ENCODE data around the gene YAE1.

DNA sequence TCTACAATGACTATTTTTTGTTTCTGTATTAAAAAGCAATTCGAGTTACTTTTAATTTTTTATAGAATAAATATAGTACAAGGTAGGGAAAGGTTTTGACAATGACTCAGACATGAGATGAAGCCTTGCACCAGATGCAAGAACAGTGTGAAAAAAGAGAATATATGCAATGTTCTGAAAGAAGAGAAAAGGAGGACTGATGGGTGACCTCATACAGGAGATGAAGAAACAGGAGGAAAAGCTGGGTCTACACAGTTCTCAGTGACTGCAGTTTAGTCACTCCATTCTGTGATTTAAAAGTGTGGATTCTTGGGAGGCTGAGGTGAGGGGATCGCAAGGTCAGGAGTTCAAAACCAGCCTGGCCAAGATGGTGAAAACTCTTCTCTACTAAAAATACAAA is 38.3 kb upstream of the YAE1 start:
- TF ChIP-seq, protein P1, sequence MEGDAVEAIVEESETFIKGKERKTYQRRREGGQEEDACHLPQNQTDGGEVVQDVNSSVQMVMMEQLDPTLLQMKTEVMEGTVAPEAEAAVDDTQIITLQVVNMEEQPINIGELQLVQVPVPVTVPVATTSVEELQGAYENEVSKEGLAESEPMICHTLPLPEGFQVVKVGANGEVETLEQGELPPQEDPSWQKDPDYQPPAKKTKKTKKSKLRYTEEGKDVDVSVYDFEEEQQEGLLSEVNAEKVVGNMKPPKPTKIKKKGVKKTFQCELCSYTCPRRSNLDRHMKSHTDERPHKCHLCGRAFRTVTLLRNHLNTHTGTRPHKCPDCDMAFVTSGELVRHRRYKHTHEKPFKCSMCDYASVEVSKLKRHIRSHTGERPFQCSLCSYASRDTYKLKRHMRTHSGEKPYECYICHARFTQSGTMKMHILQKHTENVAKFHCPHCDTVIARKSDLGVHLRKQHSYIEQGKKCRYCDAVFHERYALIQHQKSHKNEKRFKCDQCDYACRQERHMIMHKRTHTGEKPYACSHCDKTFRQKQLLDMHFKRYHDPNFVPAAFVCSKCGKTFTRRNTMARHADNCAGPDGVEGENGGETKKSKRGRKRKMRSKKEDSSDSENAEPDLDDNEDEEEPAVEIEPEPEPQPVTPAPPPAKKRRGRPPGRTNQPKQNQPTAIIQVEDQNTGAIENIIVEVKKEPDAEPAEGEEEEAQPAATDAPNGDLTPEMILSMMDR (IDR thresholded peaks at IDR 0.05), result no peak
- TF ChIP-seq POLR2AphosphoS5 (IDR thresholded peaks at IDR 0.05; ENCODE audit: low read depth, low read length), result no peak
- TF ChIP-seq SMC3 (IDR thresholded peaks at IDR 0.05; ENCODE audit: low read depth, low read length), result no peak
- TF ChIP-seq, protein P2, sequence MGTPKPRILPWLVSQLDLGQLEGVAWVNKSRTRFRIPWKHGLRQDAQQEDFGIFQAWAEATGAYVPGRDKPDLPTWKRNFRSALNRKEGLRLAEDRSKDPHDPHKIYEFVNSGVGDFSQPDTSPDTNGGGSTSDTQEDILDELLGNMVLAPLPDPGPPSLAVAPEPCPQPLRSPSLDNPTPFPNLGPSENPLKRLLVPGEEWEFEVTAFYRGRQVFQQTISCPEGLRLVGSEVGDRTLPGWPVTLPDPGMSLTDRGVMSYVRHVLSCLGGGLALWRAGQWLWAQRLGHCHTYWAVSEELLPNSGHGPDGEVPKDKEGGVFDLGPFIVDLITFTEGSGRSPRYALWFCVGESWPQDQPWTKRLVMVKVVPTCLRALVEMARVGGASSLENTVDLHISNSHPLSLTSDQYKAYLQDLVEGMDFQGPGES (IDR thresholded peaks at IDR 0.05; ENCODE audit: low read depth, low read length), result no peak
- TF ChIP-seq RCOR1 (IDR thresholded peaks at IDR 0.05; ENCODE audit: low read length), result no peak
- TF ChIP-seq GABPA (IDR thresholded peaks at IDR 0.05; ENCODE audit: low read depth), result no peak
- TF ChIP-seq YY1 (IDR thresholded peaks at IDR 0.05; ENCODE audit: low read depth), result no peak
- no peak for TF ChIP-seq EP300 (IDR thresholded peaks at IDR 0.05; ENCODE audit: borderline replicate concordance in 1 of 2, low read depth in 1 of 2, low read length in 1 of 2)
- TF ChIP-seq FOXJ3 (CRISPR knock-in tag; IDR thresholded peaks at IDR 0.05), result no peak
- TF ChIP-seq, protein P3, sequence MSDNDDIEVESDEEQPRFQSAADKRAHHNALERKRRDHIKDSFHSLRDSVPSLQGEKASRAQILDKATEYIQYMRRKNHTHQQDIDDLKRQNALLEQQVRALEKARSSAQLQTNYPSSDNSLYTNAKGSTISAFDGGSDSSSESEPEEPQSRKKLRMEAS (IDR thresholded peaks at IDR 0.05; ENCODE audit: low read depth), result no peak
- no peak for TF ChIP-seq FOXM1 (IDR thresholded peaks at IDR 0.05; ENCODE audit: low read depth)
- TF ChIP-seq RAD21 (IDR thresholded peaks at IDR 0.05; ENCODE audit: low read length), result no peak
- no peak for TF ChIP-seq NRF1 (IDR thresholded peaks at IDR 0.05; ENCODE audit: low read depth, low read length)

Measured in SK-N-SH (cell line).